Effector memory CD4-positive, alpha-beta T cell (primary cell): ENCODE data around the gene SAA1.

Experiments used
- DNase-seq, 3 donors: peaks; one replicate each; pipeline ENCODE4 v3.0.0-alpha.2; 2020
- H3K27ac ChIP-seq: 2 replicates; pipeline ENCODE4 v1.7.0; 2013; ENCODE audit warnings: mild to moderate bottlenecking, low read length, moderate library complexity; ENCODE audit not compliant: insufficient read depth, poor library complexity, severe bottlenecking
- H3K27me3 ChIP-seq: replicated peaks from 2 replicates; pipeline ENCODE4 v1.7.0; 2013; ENCODE audit warnings: mild to moderate bottlenecking, low read length; ENCODE audit not compliant: insufficient read depth, control insufficient read depth, poor library complexity, severe bottlenecking
- H3K36me3 ChIP-seq: 2 replicates; pipeline ENCODE4 v1.7.0; 2013; ENCODE audit warnings: mild to moderate bottlenecking, low read length, moderate library complexity; ENCODE audit not compliant: control insufficient read depth, insufficient read depth
- H3K4me1 ChIP-seq: 2 replicates; pipeline ENCODE4 v1.7.0; 2013; ENCODE audit warnings: low read length, mild to moderate bottlenecking; ENCODE audit not compliant: control insufficient read depth, insufficient read depth, poor library complexity, severe bottlenecking
- H3K4me3 ChIP-seq: 2 replicates; pipeline ENCODE4 v1.7.0; 2013; ENCODE audit warnings: low read length, low read depth, mild to moderate bottlenecking; ENCODE audit not compliant: insufficient read depth, poor library complexity, severe bottlenecking
- H3K9me3 ChIP-seq: 2 replicates; pipeline ENCODE4 v1.7.0; 2013; ENCODE audit warnings: mild to moderate bottlenecking, low read length, moderate library complexity; ENCODE audit not compliant: control insufficient read depth
- total RNA-seq, 3 donors: gene quantifications; one replicate each; lab custom pipeline; 2026; lab: John Stamatoyannopoulos, UW

The SAA1 gene
- total RNA-seq = 0 to 0.09 (median 0) reads per million in 3 donors

DNA sequence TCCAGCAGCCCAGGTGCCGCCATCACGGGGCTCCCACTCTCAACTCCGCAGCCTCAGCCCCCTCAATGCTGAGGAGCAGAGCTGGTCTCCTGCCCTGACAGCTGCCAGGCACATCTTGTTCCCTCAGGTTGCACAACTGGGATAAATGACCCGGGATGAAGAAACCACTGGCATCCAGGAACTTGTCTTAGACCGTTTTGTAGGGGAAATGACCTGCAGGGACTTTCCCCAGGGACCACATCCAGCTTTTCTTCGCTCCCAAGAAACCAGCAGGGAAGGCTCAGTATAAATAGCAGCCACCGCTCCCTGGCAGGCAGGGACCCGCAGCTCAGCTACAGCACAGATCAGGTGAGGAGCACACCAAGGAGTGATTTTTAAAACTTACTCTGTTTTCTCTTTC lies at the start of gene SAA1:
Gene SAA1 (plus strand): TSS at position 316 of the 400 bp plus-strand sequence. CDS start 624 bp downstream, outside the sequence.
- no peak for DNase-seq
- Histone ChIP-seq H3K27ac (no peak within 1 kb of the TSS), H3K9me3 (no peaks in the 10 kb centered on the region), H3K4me3 (no peak within 1 kb of the TSS), H3K27me3 (no peaks in the 10 kb centered on the region), H3K4me1 (no peaks in the 10 kb centered on the region), H3K36me3 (no peaks in the 10 kb centered on the region)

DNA sequence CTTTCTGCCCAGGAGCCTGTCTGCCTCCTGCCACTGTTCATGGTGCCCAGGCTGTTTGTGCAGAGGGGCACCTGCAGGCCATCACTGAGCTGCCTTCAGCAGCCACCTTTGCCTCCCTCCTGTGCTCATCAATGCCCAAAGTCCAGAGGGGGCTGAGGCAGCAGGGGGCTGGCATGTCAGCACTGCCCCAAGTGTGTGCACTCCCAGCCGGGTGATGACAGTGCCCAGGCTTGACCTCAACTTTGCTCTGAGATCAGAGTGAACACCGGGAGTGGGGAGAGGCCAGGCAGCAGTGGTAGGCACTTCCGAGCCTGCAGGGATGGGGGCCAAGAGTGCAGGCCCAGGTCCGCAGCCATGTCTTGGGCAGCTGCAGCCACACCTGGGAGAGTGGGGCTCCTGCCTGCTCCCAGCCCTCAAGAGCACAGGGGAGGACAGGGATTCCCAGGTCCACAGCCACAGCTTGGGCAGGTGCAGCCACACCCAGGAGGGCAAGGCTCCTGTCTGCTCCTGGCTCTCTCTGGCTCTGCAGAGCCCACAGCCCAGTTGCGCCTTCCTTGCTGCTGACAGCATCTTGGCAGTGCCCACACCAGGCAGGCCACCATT lies 44.7 kb upstream of the SAA1 start:
- no peaks in the 10 kb centered on the region for H3K36me3 ChIP-seq
- no peaks in the 10 kb centered on the region for H3K27me3 ChIP-seq
- H3K4me1 ChIP-seq = no peaks in the 10 kb centered on the region
- H3K4me3 ChIP-seq = no peak overlapping the region
- no peak overlapping the region for H3K27ac ChIP-seq
- no peak for DNase-seq
- no peaks in the 10 kb centered on the region for H3K9me3 ChIP-seq

DNA sequence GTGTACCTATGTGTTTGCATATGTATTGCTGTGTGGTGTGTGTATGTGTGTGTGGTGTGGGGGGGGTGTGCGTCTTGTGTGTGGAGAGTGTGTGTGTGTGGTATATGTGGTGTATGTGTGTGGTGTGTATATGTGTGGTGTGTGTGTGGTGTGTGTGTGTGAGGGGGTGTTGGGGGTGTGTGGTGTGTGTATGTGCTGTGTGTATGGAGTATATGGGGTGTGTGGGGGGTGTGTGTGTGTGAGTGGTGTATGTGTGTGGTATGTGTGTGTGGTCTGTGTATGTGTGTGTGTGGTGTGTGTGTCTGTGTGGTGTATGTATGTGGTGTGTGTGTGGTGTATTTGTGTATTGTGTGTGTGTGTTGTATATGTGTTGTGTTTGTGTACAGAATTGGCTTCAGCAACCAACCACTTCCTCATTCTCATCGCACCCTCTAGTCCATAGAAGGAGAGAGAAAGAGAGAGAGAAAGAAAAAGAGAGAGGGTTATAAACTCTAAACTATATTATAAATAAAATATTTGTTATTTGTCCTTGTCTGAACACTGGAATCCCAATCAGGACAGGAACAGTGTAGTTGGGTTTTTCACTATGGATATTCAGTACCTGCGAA lies 43.1 kb upstream of the SAA1 start:
- Histone ChIP-seq H3K27me3 (no peaks in the 10 kb centered on the region), H3K4me1 (no peaks in the 10 kb centered on the region), H3K27ac (no peak overlapping the region), H3K4me3 (no peak overlapping the region), H3K9me3 (no peaks in the 10 kb centered on the region), H3K36me3 (no peaks in the 10 kb centered on the region)
- no peak for DNase-seq

DNA sequence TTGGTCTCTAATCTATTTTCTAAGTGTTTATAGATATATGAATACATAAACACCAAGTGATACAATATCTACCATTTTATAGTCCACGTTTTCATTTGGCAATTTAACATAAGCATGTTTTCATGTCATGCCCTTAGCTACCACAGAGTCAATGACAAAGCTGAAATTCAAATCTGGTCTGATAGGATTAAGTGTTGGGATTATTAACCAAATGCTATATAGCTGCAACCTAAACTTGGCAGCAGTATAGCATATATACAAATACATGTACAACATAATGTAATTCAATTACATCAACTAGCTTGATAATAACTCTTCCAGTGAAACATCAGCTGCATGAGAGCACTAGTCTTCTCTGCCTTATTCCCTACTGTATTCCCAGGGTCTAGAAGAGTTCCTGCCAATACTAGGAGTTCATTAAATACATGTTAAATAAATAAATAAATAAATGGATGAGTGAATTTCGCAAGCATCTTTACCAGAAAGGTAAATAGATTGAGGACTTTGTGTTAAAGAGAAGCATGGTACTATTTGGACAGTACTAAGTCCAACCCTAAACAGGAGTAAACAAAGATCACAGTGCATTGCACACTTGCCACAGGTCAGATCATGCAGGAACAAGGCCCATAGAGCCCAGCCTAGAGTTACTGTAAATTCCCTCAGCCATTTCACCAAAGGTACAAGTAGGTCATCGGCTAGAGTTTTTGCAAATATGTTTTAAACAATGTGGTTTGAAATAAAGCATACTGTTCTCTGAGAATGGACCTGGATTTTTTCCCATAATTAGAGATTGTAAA lies 42.3 kb upstream of the SAA1 start:
- DNase-seq = no peak
- no peak overlapping the region for H3K27ac ChIP-seq
- no peaks in the 10 kb centered on the region for H3K27me3 ChIP-seq
- no peaks in the 10 kb centered on the region for H3K4me1 ChIP-seq
- H3K36me3 ChIP-seq = no peaks in the 10 kb centered on the region
- H3K4me3 ChIP-seq = no peak overlapping the region
- H3K9me3 ChIP-seq = no peaks in the 10 kb centered on the region

DNA sequence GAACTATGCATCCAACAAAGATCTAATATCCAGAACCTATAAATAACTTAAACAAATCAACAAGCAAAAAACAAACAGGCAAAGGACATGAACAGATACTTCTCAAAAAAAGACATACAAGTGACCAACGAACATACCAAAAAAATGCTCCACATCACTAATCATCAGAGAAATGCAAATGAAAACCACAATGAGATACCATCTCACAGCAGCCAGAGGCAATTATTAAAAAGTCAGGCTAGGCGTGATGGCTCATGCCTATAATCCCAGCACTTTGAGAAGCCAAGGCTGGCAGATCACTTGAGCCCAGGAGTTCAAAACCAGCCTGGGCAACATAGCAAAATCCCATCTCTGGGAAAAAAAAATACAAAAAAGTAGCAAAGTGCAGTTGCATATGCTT lies 40.2 kb upstream of the SAA1 start:
- H3K9me3 ChIP-seq = no peaks in the 10 kb centered on the region
- no peaks in the 10 kb centered on the region for H3K36me3 ChIP-seq
- no peak for DNase-seq

DNA sequence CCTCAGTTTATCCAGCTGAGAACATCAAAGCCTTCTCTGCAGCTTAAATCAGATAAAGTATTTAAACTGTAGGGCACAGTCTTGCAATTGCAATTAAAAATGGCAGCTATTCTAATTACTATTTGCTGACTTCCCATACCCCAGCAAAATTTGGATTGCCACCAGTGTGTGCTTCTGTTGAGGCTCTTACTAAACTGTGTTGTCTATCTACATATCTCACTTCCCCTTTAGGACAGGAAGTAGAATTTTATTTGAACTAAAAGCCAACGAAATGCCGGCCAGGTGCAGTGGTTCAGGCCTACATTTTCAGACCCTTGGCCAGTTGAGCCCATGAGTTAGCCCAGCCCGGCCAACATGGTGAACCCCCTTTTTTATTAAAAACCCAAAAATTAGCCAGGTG lies 36.6 kb upstream of the SAA1 start:
- Histone ChIP-seq H3K4me1 (no peaks in the 10 kb centered on the region), H3K27me3 (no peaks in the 10 kb centered on the region), H3K36me3 (no peaks in the 10 kb centered on the region), H3K27ac (no peak overlapping the region), H3K9me3 (no peaks in the 10 kb centered on the region), H3K4me3 (no peak overlapping the region)
- DNase-seq = no peak

More for the DNA sequence above, 40.2 kb upstream of the SAA1 start:
- Histone ChIP-seq H3K27ac (no peak overlapping the region), H3K4me3 (no peak overlapping the region), H3K4me1 (no peaks in the 10 kb centered on the region), H3K27me3 (no peaks in the 10 kb centered on the region)

DNA sequence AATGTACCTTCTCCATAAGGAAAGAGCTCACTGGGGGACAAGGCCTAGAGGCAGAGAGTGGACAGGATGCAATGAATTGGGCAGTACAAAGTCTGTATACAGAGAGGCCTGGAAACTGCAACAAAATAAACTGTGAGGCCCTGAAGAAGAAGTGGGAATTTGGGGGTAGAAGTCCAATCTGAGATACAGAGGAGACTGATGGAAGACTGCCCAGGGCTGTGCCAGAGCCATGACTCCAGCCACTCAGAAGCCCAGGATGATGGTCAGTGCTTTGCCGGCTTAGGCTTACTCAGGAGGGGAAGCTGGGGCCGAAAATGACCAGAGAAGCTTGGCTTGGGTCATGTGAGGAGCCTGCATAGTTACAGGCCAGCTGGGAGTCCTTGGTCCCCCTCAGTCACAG lies 35.2 kb upstream of the SAA1 start:
- DNase-seq = no peak
- Histone ChIP-seq H3K36me3 (no peaks in the 10 kb centered on the region), H3K9me3 (no peaks in the 10 kb centered on the region), H3K4me3 (no peak overlapping the region), H3K27ac (no peak overlapping the region), H3K27me3 (no peaks in the 10 kb centered on the region), H3K4me1 (no peaks in the 10 kb centered on the region)

DNA sequence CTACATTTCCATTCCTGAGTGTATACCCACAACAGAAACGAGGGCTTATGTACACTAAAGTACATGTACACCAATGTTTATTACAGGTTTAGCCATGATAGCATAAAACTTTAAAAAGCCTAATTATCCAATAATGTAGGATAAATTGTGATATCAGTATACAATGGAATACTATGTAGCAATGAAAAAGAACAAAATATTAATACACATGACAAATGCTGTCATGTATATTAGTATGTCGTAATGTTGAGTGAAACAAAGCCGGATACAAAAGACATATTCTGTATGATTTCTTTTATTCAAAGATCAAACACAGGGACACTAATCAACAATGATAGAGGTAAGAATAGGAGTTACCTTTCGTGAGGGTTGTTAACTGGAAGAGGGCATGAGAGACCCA lies 32.2 kb upstream of the SAA1 start:
- Histone ChIP-seq H3K27me3 (no peaks in the 10 kb centered on the region), H3K4me3 (no peak overlapping the region), H3K36me3 (no peaks in the 10 kb centered on the region), H3K4me1 (no peaks in the 10 kb centered on the region), H3K9me3 (no peaks in the 10 kb centered on the region), H3K27ac (no peak overlapping the region)
- DNase-seq = no peak

DNA sequence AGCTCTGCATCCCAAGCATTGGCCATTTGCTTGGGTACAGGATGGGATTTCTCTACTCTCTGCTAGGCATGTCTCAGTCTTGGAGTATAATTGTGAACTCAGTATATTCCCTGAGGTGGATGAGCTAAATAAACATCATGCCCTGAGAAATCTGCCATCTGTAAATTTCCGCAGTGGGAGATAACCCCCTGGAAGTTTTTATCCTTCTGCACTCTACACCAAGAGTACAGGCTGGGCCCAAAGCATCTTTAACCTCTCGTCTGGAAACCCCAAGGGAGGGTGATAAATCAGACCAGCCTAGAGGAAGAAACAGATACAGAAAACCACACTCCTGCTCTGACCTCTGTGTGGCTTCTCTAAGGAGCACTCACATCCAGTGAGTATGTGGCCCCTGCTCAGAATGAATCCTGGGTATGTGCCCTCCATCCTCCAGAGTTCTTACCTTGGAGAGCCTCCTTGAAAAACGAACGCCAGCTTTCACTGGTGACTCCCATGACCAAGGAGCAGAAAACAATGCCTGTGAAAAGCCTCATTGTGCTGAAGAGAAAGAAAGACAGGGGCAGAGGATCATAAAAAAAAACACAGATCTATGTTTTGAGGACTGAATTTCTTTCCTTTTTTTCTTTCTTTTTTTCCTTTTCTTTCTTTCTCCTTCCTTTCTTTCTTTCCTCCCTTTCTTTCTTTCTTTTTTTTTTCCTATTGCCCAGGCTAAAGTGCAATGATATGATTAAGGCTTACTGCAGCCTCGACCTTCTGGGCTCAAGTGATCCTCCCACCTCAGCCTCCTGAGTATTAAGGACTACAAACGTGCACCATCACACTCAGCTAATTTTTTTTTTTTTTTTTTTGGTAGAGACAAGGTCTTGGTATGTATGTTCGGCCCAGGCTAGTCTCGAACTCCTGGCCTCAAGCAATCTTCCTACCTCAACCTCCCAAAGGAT lies 30.4 kb upstream of the SAA1 start:
- DNase-seq = no peak
- Histone ChIP-seq H3K36me3 (no peaks in the 10 kb centered on the region), H3K4me1 (no peaks in the 10 kb centered on the region), H3K9me3 (no peaks in the 10 kb centered on the region), H3K27ac (no peak overlapping the region), H3K27me3 (no peaks in the 10 kb centered on the region), H3K4me3 (no peak overlapping the region)
